HG02759 (cell line): ENCODE results near the gene SLC12A9.
A peak's percentile ranks its signal among the peaks of the same experiment; 100 is the strongest.
"Not testable (repeated sequence)": the region's sequence is repeated elsewhere in the genome, so short reads cannot be mapped to it uniquely, and the experiment has no call there.

Experiments used
- ATAC-seq: cut with Tn5 transposase; IDR thresholded peaks from one replicate; pipeline ENCODE4 v1.9.1; 2021; ENCODE audit warnings: mild to moderate bottlenecking, moderate library complexity; ENCODE audit not compliant: unreplicated experiment

Gene SLC12A9

DNA sequence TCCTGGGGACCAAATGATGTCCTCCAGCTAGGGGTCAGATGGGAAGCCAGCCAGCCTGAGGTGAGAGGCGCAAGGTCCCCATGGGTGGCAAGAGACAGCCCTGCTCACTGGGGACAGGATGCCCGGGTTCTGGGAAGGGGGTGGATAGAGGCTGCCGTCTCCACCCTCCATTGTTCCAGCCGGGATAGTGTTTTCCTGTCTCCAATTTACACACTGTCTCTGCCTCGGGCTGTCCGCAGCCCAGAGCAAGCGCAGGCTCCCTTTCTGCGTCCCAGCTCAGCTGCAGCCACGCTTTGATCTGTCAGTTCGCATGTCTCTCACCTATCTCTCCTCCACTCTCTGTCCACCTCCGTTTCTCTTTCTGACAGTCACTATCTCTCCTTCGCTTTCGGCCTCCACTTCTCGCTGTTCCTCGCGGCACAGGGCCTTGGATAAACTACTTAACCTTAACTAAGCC, 27.3 kb upstream of the SLC12A9 start:
- no peak for ATAC-seq

DNA sequence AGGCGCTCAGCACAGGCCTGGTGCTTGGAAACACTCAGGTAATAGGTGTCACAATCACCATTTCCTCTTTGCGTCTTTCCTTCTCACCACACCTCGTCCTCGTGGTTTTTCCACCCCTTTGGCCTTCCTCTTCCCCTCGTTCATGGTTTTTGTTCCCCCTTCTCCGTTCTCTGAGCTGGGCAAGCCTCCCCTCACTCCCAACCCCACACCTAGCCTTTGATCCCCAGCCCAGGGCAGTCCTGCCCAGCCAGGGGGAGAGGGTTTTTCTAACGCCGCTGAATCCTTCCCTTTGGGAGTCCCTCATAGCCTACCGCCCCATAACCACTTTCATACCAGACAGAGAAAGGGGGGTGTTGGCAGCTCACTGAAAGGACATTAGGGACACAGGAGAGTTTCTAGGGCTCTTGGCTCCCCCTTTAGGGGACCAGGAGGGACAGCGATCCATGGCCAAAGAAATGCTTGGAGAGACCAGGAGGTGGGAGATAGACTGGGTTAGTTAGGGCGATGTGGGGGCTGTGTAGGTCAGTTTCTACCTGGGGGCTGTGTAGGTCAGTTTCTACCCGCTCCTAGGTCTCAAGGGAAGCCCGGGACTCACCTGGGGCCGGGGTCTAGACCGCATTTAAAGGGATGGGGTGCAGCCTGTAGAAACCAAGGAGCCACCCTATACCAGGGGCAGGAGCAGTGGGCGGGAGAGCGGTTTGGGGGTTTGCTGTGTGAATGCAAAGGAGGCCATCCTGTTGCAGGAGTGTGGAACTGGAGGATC, 26.6 kb upstream of the SLC12A9 start:
- no peak for ATAC-seq

DNA sequence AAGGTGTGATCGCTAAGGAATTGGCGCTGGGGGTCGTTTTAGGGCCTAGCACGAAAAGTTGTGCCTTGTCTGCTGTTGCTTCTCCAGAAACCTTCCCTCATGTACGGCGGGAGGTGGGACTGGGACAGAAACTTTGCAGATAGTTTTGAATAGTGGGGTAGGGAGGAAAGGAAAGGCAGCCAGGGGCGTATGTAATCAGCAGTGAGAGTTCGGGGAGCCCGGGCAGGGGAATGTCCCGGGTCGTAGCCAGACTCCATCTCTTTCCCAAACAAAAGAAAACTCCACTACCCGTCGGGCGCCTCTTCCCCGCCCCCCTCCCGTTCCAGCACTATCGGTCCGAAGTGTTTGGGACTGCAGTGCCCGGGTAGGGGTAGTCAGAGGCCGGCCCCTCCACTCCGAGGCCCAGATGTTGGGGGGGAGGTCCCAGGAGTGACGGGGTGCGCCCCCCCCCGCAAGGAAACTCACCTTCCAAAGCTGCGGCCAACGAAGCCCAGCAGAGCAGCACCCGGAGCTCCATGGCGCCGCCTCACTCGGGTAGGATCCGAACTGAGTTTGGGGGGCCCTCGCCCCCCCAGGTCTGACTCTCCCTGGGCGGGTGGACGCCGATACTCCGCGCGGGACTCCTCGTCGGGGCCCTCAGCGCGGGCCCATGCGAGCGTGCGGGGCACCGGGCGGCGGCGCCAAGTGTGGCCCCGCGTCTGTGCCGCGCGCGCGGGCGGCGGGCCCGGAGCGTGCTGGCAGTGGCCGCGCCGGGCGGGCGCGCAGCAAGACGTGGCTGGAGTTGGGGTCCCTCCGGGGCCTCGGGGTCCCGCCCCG, 25.8 kb upstream of the SLC12A9 start:
- no peak for ATAC-seq

DNA sequence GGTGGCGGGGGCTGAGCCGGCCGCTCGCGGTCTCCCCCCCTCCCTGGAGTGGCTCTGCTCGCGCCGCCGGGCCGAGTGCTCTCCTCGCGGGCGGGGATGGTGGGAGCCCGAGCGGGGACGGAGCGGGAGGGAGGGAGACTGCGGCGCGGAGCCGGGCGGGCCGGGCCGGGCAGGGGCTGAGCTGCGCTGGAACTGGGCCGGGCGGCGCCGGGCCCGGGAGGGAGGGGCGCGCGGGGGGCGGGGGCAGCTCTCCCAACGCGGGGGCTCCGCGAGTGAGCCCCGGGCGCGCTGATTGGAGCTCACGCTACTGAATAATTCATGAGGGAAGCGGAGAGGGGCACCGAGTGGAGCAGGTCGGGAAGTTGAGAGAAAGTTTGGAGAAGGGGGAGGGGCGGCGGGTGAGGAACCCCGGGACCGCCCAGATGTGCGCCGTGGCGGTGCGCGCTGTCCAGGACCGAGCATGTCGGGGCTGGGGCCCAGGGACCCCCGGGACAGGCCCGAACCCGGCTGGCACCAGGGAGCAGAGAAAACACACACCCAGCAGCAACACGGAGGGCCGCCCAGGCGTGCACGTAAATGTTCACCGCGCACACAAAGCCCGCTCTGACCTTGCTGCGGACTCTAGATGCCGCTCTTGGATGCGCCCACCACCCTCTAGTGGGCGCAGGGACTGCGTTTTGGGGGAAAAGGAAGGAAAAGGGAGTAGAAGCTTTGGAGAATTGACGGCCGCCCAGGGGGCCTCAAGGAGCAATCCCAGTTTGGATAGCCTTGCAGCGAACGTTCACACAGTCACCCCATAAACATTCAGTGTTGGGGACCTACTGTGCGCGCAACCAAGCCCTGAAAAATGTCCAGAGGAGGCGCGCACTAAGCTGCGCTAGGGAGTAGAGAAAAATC, 24.9 kb upstream of the SLC12A9 start, which contains the start of gene EPHB4:
Gene EPHB4 (minus strand): TSS at position 194 of the 897 bp plus-strand sequence. CDS start 493 bp downstream, outside the sequence.
- ATAC-seq, result no peak

DNA sequence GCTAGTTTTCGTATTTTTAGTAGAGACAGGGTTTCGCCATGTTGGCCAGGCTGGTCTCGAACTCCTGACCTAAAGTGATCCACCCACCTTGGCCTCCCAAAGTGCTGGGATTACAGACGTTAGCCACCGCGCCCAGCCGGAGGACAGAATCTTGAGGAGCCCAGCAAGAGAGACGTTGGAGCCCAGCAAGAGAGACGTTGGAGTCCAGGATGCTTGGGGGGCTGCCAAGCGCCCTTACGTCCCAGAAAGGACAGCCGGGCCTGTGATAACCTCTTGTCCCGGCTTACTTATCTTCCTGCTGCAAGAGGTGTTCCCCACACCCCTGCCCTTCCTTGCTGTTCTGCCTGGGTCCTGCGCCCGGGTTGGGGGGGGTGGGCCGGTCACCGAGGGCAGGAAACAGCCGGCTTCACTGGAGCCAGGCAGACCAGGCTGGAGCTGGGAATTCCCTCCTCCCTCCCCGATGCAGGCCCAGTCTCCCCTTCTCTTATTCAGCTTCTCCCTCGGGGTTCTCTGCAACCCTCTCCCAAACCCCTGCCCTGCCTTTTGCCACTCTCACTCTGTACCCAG, 23.3 kb upstream of the SLC12A9 start:
- no peak for ATAC-seq

DNA sequence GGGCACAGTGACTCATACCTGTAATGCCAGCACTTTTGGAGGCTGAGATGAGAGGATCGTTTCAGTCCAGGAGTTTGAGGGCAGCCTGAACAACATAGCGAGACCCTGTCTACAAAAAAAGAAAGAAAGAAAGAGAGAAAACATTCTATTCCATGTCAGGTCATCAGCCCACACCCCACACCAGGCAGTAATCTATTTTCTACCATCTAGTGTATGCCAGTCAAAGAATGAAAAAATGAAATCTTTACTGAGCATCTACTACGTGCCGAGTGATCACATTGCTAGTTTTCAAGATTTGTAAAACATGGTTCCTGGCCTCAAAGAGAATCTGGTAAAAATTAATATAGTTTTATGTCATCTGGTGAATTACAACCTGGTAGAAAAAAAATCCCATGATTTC, 22.1 kb upstream of the SLC12A9 start:
- no peak for ATAC-seq

DNA sequence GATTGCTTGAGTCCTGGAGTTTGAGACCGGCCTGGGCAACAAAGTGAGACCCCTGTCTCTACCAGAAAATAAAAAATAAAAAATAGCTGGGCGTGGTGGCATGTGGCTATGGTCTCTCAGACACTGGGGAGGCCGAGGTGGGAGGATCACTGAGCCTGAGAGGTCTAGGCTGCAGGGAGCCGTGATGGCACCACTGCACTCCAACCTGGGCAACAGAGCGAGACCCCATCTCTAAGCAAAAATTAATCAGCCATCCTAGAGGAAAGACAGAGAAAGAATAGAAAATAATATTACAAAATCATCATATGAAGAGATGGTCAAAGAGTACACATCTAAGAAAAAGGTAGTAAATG, 20.3 kb upstream of the SLC12A9 start:
- ATAC-seq, result no peak

DNA sequence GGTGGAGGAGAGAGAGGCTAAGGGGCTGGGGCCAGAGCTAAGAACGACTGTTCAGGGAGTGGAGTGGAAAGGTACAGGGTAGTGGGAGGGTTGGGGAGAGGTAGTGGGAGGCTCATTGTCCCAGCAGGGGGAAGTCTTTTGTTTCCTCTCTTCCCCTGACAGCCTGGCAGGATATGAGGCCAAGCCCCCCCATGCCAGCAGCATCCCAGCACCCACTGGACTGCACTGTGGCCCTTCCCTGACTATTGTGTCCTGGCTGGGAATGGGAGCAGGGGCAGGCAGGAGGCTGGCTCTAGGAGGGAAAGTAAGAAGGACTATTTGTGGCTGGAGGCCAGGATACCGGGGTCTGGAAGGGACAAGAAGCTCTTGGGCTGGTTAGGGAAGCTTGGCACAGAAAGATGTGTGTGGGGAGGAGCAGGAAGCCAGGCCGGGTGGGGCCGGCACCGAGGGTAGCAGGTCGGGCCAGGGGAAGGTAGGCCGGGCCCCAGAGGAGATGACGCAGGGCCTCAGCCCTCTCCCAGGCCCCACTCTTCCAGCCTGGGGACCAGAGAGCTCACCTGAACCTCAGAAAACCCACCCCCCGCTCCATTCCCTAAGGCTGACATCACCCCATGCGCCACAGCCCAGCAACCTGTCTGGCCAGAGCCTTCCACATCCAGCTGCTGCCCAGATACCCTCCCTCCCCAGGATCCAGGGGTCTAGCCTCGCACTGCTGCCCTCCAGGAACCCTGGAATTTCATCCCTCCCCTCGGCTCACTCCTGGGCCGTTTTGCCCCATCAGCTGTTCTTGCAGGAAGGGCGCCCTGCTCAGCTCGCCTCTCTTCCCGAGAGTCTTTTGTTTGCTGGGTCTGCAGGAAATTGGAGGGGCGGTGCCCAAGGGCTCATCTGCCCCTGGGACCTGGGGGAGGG, 16.4 kb upstream of the SLC12A9 start:
- ATAC-seq, result no peak

DNA sequence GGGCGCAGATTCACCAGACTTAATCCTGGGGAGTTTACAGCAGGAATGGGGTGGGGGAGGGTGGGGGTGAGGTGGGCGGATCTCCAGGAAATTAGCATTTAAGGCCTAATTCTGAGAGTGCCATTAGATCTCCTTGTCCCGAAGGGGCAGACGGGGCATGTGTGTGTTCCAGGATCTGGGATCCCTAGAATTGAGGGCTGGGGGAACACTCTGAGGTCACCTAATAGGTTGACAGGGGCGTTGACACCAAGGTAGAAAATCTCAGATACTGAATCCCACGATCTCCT, 15.8 kb upstream of the SLC12A9 start:
- ATAC-seq, result no peak

DNA sequence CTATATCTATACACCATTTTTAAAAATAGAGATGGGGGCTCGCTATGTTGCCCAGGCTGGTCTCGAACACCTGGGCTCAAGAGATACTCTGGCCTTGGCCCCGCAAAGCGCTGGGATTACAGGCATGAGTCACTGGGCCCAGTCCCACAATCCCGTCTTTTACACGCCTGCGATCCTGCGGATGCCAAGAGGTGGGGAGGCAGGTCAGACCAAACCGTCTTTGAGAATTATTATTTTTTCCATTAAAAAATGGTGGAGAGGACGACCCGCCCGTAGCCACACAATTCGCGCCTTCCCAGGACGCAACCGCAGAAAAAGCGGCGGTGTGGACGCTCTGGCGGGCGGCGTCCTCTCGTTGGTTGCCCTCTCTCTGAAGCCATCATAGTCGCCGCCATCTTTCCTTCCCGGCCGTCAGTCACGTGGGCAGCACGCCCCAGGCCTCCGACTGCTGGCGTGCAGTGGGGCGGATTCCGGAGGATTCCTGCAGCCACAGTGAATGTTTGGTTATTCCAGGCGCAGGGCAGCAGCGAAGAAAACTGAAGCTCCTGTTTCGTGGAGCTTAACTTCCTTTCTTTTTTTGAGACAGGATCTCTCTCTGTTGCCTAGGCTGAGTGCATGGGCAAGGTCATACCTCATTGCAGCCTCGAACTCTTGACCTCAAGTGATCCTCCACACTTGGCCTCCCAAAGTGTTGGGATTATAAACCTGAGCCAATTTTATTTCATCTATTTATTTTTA, 15.2 kb upstream of the SLC12A9 start:
- ATAC-seq, result peak; percentile 76

DNA sequence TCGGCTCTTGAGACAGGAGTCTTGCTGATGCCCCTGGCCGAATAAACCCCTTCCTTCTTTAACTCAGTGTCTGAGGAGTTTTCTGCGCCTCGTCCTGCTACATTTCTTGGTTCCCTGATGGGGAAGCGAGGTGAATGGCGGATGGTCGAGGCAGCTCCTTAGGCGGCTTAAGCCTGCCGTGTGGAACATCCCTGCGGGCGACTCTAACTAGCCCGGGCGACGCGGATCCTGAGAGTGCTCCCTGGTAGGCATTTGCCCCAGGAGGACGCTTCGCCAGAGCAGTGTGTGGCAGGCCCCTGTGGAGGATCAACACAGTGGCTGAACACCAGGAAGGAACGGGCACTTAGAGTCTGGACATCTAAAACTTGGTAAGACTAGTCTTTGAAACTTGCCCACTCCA, 13.2 kb upstream of the SLC12A9 start:
- ATAC-seq, result no peak

DNA sequence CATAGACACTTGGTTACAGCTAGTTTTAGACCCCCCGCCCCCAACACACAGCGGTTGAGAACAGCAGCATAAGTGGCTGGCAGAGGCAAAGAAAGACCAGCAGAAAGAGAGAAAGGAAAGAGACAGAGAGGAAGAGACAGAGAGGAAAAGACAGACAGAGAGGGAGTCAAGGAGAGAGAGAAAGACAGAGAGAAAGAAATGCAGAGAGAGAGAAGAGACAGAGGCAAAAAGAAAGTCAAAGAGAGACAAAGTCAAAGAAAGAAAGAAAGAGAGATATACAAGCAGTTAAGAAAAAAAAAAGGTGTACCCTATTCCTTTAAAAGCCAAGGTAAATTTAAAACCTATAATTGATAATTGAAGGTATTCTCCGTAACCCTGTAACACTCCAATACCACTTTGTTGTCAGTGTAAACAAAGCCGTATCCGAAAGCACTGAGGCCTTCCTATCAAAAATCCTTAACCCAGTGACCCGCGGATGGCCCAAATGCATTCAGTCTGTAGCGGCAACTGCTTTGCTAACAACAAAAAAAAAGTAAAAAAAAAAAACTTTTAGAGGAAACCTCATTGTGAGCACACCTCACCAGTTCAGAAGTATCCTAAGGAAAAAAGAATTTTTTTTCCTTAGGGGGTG, 11.9 kb upstream of the SLC12A9 start:
- no peak for ATAC-seq

DNA sequence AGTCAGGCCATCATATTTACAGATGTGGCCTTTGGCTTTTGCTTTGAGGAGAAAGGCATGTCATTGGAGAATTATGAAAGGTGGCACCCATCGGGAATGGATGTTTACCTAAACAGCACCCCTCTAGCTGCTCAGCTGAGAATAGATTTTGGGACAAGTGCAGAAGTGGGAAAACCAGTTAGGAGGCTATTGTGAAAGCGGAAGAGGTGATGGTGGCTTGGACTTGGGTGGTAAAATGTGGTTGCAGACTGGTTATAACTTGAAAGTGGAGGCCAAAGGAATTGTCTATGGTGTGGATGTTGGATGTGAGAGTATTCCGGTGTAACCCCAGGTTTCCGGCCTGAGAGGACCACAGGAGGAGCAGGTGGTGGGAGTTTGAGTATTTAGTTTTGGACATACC, 5.2 kb upstream of the SLC12A9 start:
- no peak for ATAC-seq

DNA sequence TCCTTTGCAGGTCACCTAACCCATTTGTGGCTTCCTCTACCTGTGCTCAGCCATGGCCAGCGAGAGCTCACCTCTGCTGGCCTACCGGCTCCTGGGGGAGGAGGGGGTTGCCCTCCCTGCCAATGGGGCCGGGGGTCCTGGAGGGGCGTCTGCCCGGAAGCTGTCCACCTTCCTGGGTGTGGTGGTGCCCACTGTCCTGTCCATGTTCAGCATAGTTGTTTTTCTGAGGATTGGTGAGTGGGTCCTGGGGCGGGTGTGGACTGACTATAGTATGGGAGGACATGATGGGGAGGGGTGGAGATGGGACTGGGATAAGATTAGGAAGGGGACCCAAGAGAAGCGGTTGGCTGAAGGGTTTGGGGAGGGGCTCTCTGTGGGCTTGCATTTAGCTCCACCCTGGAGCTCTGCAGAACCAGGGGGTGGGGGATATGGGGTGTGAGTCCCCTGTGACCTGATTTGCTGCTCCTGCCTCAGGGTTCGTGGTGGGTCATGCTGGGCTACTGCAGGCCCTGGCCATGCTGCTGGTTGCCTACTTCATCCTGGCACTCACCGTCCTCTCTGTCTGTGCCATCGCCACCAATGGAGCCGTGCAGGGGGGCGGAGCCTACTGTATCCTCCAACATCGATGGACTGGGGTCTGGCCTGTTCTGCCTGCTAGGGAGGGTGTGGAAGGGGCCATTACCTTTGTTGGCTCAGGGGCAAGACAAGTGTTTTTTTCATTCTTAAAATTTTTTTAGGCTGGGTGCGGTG, 1.8 kb downstream of the SLC12A9 start:
- ATAC-seq, result no peak

DNA sequence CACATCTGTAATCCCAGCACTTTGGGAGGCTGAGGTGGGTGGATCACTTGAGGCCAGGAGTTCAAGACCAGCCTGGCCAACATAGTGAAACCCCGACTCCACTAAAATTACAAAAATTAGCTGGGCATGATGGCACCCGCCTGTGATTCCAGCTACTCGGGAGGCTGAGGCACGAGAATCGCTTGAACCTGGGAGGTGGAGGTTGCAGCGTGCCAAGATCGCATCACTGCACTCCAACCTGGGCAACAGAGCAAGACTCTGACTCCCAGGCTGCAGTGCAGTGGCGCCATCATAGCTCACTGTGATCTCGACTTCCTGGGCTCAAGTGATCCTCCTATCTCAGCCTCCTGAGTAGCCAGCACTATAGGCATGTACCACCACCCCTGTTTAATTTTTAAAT, 2.4 kb downstream of the SLC12A9 start:
- not testable (repeated sequence) for ATAC-seq

DNA sequence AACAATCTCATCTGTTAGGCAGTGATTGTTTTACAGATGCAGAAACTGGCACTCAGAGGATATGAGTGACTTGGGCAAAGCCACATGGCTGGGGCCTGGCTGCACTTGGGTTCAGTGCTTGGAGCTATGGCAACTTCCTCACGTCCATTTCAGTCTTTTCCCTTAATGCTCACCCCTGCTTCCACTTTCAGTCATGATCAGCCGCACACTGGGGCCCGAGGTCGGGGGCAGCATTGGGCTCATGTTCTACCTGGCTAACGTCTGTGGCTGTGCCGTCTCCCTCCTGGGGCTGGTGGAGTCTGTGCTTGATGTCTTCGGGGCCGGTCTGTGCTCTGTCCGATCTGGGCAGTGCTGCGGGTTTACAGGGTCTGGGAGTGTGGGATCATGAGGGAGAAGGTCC, 3.0 kb downstream of the SLC12A9 start:
- ATAC-seq, result no peak

DNA sequence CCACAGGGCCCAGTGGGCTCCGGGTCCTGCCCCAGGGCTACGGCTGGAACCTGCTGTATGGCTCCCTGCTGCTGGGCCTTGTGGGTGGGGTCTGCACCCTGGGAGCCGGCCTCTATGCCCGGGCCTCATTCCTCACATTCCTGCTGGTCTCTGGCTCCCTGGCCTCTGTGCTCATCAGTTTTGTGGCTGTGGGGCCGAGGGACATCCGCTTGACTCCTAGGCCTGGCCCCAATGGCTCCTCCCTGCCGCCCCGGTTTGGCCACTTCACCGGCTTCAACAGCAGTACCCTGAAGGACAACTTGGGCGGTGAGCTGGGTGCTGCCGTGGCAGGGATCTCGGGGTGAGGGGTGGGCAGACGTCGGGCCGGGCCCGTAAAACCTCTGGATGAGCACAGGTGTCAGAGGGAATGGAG, 4.4 kb downstream of the SLC12A9 start:
- ATAC-seq, result no peak

DNA sequence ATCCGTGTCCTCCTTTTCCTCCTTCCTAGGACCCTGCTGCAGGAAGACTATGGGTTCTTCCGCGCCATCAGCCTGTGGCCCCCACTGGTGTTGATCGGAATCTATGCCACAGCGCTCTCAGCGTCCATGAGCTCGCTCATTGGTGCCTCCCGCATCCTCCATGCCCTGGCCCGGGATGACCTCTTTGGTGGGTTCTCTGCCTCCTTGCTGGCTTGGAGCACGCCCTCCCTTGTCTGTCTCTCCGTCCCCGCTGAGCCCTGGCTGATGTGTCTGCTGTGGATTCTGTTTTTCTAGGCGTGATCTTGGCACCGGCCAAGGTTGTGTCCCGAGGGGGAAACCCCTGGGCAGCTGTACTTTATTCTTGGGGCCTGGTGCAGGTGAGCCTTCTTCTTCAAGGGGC, 7.3 kb downstream of the SLC12A9 start:
- no peak for ATAC-seq
